Measurements from ENCODE around the gene ARL6IP4. TPM values are rescaled to one million over a fixed set of nuclear protein-coding genes. Genes with fewer than 3 reads are reported as not detected.

Gene ARL6IP4
- total and polyA plus RNA-seq, 4 donors = 128 to 511 (median 293) TPM

- no peaks in the 10 kb centered on the region for H3K4me1 ChIP-seq (ENCODE audit: control insufficient read depth in 1 of 2, insufficient read depth in 2 of 2, low read length in 2 of 2)
- intact Hi-C loops (cut with DNase I) = no loop called here
- no peak overlapping the region for H3K4me3 ChIP-seq (ENCODE audit: low read length in 2 of 2)
- H3K9me3 ChIP-seq (ENCODE audit: control insufficient read depth, low read length) = no peaks in the 10 kb centered on the region
- H3K27me3 ChIP-seq (ENCODE audit: control insufficient read depth in 1 of 2, insufficient read depth in 2 of 2, low read length in 1 of 2) = no peaks in the 10 kb centered on the region
- H3K36me3 ChIP-seq (ENCODE audit: control insufficient read depth in 1 of 2, insufficient read depth in 2 of 2, low read length in 1 of 2) = no peaks in the 10 kb centered on the region
- WGBS, 2 donors = 91 to 94% methylated on average over 10 to 13 of the region's 13 CpGs
- DNase-seq (no peak), ATAC-seq (ENCODE audit: low FRiP score) (no peak)
- no peak overlapping the region for H3K27ac ChIP-seq (ENCODE audit: low read depth in 1 of 2, low read length in 2 of 2)
Measured at GRCh38 chr12:122990961-122991622, 10.6 kb downstream of the ARL6IP4 start.

- no peaks in the 10 kb centered on the region for H3K36me3 ChIP-seq (ENCODE audit: control insufficient read depth in 1 of 2, insufficient read depth in 2 of 2, low read length in 1 of 2)
Measured at GRCh38 chr12:122991623-122992275, 11.3 kb downstream of the ARL6IP4 start.

GRCh38 chr12:122992386-122992785 lies 11.9 kb downstream of the ARL6IP4 start:
- Histone ChIP-seq H3K4me3 (ENCODE audit: low read length in 2 of 2) (no peak overlapping the region), H3K36me3 (ENCODE audit: control insufficient read depth in 1 of 2, insufficient read depth in 2 of 2, low read length in 1 of 2) (no peaks in the 10 kb centered on the region), H3K27me3 (ENCODE audit: control insufficient read depth in 1 of 2, insufficient read depth in 2 of 2, low read length in 1 of 2) (no peaks in the 10 kb centered on the region), H3K9me3 (ENCODE audit: control insufficient read depth, low read length) (no peaks in the 10 kb centered on the region), H3K4me1 (ENCODE audit: control insufficient read depth in 1 of 2, insufficient read depth in 2 of 2, low read length in 2 of 2) (no peaks in the 10 kb centered on the region), H3K27ac (ENCODE audit: low read depth in 1 of 2, low read length in 2 of 2) (no peak overlapping the region)
- DNase-seq = no peak
- intact Hi-C loops (cut with DNase I) = no loop called here
- 39 to 55% methylated on average over 19 of the region's 19 CpGs for WGBS, 2 donors
- ATAC-seq (ENCODE audit: low FRiP score) = no peak

More at GRCh38 chr12:122991623-122992275, 11.3 kb downstream of the ARL6IP4 start:
- Histone ChIP-seq H3K4me1 (ENCODE audit: control insufficient read depth in 1 of 2, insufficient read depth in 2 of 2, low read length in 2 of 2) (no peaks in the 10 kb centered on the region), H3K4me3 (ENCODE audit: low read length in 2 of 2) (no peak overlapping the region), H3K27me3 (ENCODE audit: control insufficient read depth in 1 of 2, insufficient read depth in 2 of 2, low read length in 1 of 2) (no peaks in the 10 kb centered on the region), H3K27ac (ENCODE audit: low read depth in 1 of 2, low read length in 2 of 2) (no peak overlapping the region), H3K9me3 (ENCODE audit: control insufficient read depth, low read length) (no peaks in the 10 kb centered on the region)
- ATAC-seq (ENCODE audit: low FRiP score) (no peak), DNase-seq (no peak)
- WGBS, 2 donors = 84 to 86% methylated on average over 23 to 27 of the region's 27 CpGs
- intact Hi-C loops (cut with DNase I) = no loop called here

GRCh38 chr12:122994140-122994675 lies 13.7 kb downstream of the ARL6IP4 start:
- 92 to 94% methylated on average over 10 of the region's 10 CpGs for WGBS, 2 donors

GRCh38 chr12:122994781-122995502 lies 14.5 kb downstream of the ARL6IP4 start:
- DNase-seq = no peak

More at GRCh38 chr12:122994140-122994675, 13.7 kb downstream of the ARL6IP4 start:
- Histone ChIP-seq H3K9me3 (ENCODE audit: control insufficient read depth, low read length) (no peaks in the 10 kb centered on the region), H3K4me3 (ENCODE audit: low read length in 2 of 2) (no peak overlapping the region), H3K27me3 (ENCODE audit: control insufficient read depth in 1 of 2, insufficient read depth in 2 of 2, low read length in 1 of 2) (no peaks in the 10 kb centered on the region), H3K27ac (ENCODE audit: low read depth in 1 of 2, low read length in 2 of 2) (no peak overlapping the region), H3K4me1 (ENCODE audit: control insufficient read depth in 1 of 2, insufficient read depth in 2 of 2, low read length in 2 of 2) (no peaks in the 10 kb centered on the region), H3K36me3 (ENCODE audit: control insufficient read depth in 1 of 2, insufficient read depth in 2 of 2, low read length in 1 of 2) (no peaks in the 10 kb centered on the region)
- no peak for DNase-seq
- no peak for ATAC-seq (ENCODE audit: low FRiP score)
- intact Hi-C loops (cut with DNase I) = no loop called here

GRCh38 chr12:122995503-122996187 lies 15.2 kb downstream of the ARL6IP4 start:
- intact Hi-C loops (cut with DNase I) = no loop called here
- WGBS, 2 donors = 91 to 95% methylated on average over 19 to 20 of the region's 20 CpGs
- no peak for ATAC-seq (ENCODE audit: low FRiP score)
- Histone ChIP-seq H3K9me3 (ENCODE audit: control insufficient read depth, low read length) (no peaks in the 10 kb centered on the region), H3K27me3 (ENCODE audit: control insufficient read depth in 1 of 2, insufficient read depth in 2 of 2, low read length in 1 of 2) (no peaks in the 10 kb centered on the region), H3K4me3 (ENCODE audit: low read length in 2 of 2) (no peak overlapping the region), H3K36me3 (ENCODE audit: control insufficient read depth in 1 of 2, insufficient read depth in 2 of 2, low read length in 1 of 2) (no peaks in the 10 kb centered on the region), H3K27ac (ENCODE audit: low read depth in 1 of 2, low read length in 2 of 2) (no peak overlapping the region), H3K4me1 (ENCODE audit: control insufficient read depth in 1 of 2, insufficient read depth in 2 of 2, low read length in 2 of 2) (no peaks in the 10 kb centered on the region)
- DNase-seq = no peak

More at GRCh38 chr12:122994781-122995502, 14.5 kb downstream of the ARL6IP4 start:
- WGBS, 2 donors = 96 to 99% methylated on average over 13 of the region's 13 CpGs
- Histone ChIP-seq H3K36me3 (ENCODE audit: control insufficient read depth in 1 of 2, insufficient read depth in 2 of 2, low read length in 1 of 2) (no peaks in the 10 kb centered on the region), H3K4me3 (ENCODE audit: low read length in 2 of 2) (no peak overlapping the region), H3K9me3 (ENCODE audit: control insufficient read depth, low read length) (no peaks in the 10 kb centered on the region), H3K27ac (ENCODE audit: low read depth in 1 of 2, low read length in 2 of 2) (no peak overlapping the region), H3K27me3 (ENCODE audit: control insufficient read depth in 1 of 2, insufficient read depth in 2 of 2, low read length in 1 of 2) (no peaks in the 10 kb centered on the region), H3K4me1 (ENCODE audit: control insufficient read depth in 1 of 2, insufficient read depth in 2 of 2, low read length in 2 of 2) (no peaks in the 10 kb centered on the region)
- intact Hi-C loops (cut with DNase I) = no loop called here
- no peak for ATAC-seq (ENCODE audit: low FRiP score)

GRCh38 chr12:122996188-122996601 lies 15.7 kb downstream of the ARL6IP4 start:
- WGBS, 2 donors = 96 to 97% methylated on average over 7 of the region's 7 CpGs
- no peak overlapping the region for H3K27ac ChIP-seq (ENCODE audit: low read depth in 1 of 2, low read length in 2 of 2)

GRCh38 chr12:122996621-122997342 lies 16.3 kb downstream of the ARL6IP4 start:
- no peaks in the 10 kb centered on the region for H3K36me3 ChIP-seq (ENCODE audit: control insufficient read depth in 1 of 2, insufficient read depth in 2 of 2, low read length in 1 of 2)
- no peaks in the 10 kb centered on the region for H3K4me1 ChIP-seq (ENCODE audit: control insufficient read depth in 1 of 2, insufficient read depth in 2 of 2, low read length in 2 of 2)
- WGBS, 2 donors = 93 to 95% methylated on average over 16 of the region's 16 CpGs
- no peak overlapping the region for H3K4me3 ChIP-seq (ENCODE audit: low read length in 2 of 2)
- H3K9me3 ChIP-seq (ENCODE audit: control insufficient read depth, low read length) = no peaks in the 10 kb centered on the region
- intact Hi-C loops (cut with DNase I) = no loop called here
- H3K27me3 ChIP-seq (ENCODE audit: control insufficient read depth in 1 of 2, insufficient read depth in 2 of 2, low read length in 1 of 2) = no peaks in the 10 kb centered on the region
- no peak for ATAC-seq (ENCODE audit: low FRiP score)
- DNase-seq = no peak
- H3K27ac ChIP-seq (ENCODE audit: low read depth in 1 of 2, low read length in 2 of 2) = no peak overlapping the region

More at GRCh38 chr12:122996188-122996601, 15.7 kb downstream of the ARL6IP4 start:
- intact Hi-C loops (cut with DNase I) = no loop called here
- Histone ChIP-seq H3K27me3 (ENCODE audit: control insufficient read depth in 1 of 2, insufficient read depth in 2 of 2, low read length in 1 of 2) (no peaks in the 10 kb centered on the region), H3K36me3 (ENCODE audit: control insufficient read depth in 1 of 2, insufficient read depth in 2 of 2, low read length in 1 of 2) (no peaks in the 10 kb centered on the region), H3K9me3 (ENCODE audit: control insufficient read depth, low read length) (no peaks in the 10 kb centered on the region), H3K4me3 (ENCODE audit: low read length in 2 of 2) (no peak overlapping the region), H3K4me1 (ENCODE audit: control insufficient read depth in 1 of 2, insufficient read depth in 2 of 2, low read length in 2 of 2) (no peaks in the 10 kb centered on the region)
- DNase-seq (no peak), ATAC-seq (ENCODE audit: low FRiP score) (no peak)
